Measurements from ENCODE around the gene CEL.

CEL gene

GRCh38 chr9:133114886-133115603 lies 53.3 kb downstream of the CEL start:
- DNase-seq (ENCODE audit: low read depth), result no peak
- no peak overlapping the region for H3K4me3 ChIP-seq (ENCODE audit: control insufficient read depth, low read depth, low read length)
- TF ChIP-seq CTCF (conservative IDR thresholded peaks at IDR 0.05; ENCODE audit: control insufficient read depth, insufficient read depth, low read depth, low read length), result no peak

- H3K4me3 ChIP-seq (ENCODE audit: control insufficient read depth, low read depth, low read length), result no peak overlapping the region
- TF ChIP-seq CTCF (conservative IDR thresholded peaks at IDR 0.05; ENCODE audit: control insufficient read depth, insufficient read depth, low read depth, low read length), result no peak
- DNase-seq (ENCODE audit: low read depth), result peak; percentile 61
Observed at GRCh38 chr9:133115604-133116345, 54.0 kb downstream of the CEL start.

GRCh38 chr9:133116346-133117231 lies 54.8 kb downstream of the CEL start:
- H3K4me3 ChIP-seq (ENCODE audit: control insufficient read depth, low read depth, low read length), result no peak overlapping the region
- no peak for TF ChIP-seq CTCF (conservative IDR thresholded peaks at IDR 0.05; ENCODE audit: control insufficient read depth, insufficient read depth, low read depth, low read length)
- DNase-seq (ENCODE audit: low read depth), result no peak

GRCh38 chr9:133117271-133118178 lies 55.7 kb downstream of the CEL start:
- TF ChIP-seq CTCF (conservative IDR thresholded peaks at IDR 0.05; ENCODE audit: control insufficient read depth, insufficient read depth, low read depth, low read length), result no peak
- no peak overlapping the region for H3K4me3 ChIP-seq (ENCODE audit: control insufficient read depth, low read depth, low read length)

GRCh38 chr9:133118179-133118520 lies 56.4 kb downstream of the CEL start:
- H3K4me3 ChIP-seq (ENCODE audit: control insufficient read depth, low read depth, low read length), result no peak overlapping the region
- no peak for TF ChIP-seq CTCF (conservative IDR thresholded peaks at IDR 0.05; ENCODE audit: control insufficient read depth, insufficient read depth, low read depth, low read length)
- DNase-seq (ENCODE audit: low read depth), result no peak

More at GRCh38 chr9:133117271-133118178, 55.7 kb downstream of the CEL start:
- peak; percentile 42 for DNase-seq (ENCODE audit: low read depth)

GRCh38 chr9:133118568-133118967 lies 56.8 kb downstream of the CEL start:
- TF ChIP-seq CTCF (conservative IDR thresholded peaks at IDR 0.05; ENCODE audit: control insufficient read depth, insufficient read depth, low read depth, low read length), result no peak
- H3K4me3 ChIP-seq (ENCODE audit: control insufficient read depth, low read depth, low read length), result no peak overlapping the region
- DNase-seq (ENCODE audit: low read depth), result no peak
